Lower leg skin (tissue), 3 donors: Measurements from ENCODE around the gene SP8.

Source experiments
- POLR2A ChIP-seq, 2 donors: fragments of 450-650 bp; IDR thresholded peaks; one replicate each; pipeline ENCODE4 v1.6.1; 2016 to 2017; ENCODE audit warnings: antibody characterized with exemption in 2 of 2, mild to moderate bottlenecking in 1 of 2, moderate library complexity in 1 of 2
- TF ChIP-seq, protein P1 (sequence below), 3 donors: fragments of 450-650 bp; IDR thresholded peaks; one replicate each; pipeline ENCODE4 v1.5.1; 2016; ENCODE audit warnings: antibody characterized with exemption in 3 of 3, mild to moderate bottlenecking in 3 of 3, moderate library complexity in 2 of 3

DNA sequence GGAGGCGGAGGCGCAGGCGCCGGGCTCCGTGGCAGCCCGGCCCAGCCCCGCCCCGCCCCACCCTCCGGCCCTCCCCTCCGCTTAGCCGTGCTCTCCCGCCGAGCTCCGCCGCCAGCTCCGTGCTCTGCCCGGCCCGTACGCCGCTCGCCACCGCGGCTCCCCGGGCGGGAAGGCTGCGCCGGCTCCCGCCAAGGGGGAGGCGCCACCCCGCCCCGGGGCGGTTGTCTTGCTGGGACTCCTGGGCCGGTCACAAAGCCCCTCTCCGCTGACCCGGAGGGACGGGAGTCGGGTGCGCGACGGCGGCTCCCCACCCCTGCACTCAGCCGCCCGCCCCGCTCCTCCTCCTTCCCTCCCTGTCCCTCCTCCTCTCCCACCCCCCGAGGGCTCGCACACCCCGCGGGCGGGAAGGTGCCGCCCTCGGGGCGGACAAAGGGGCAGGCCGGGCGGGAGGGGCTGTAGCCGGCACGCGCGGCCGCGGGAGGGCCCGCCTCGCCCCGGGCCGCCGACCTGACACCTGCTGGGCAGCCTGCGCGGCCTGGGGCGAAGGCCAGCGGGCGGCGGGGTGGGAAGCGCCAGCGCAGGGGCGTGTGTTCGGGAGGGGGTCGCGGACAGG is 11.5 kb upstream of the SP8 start:
- TF ChIP-seq, protein P1, sequence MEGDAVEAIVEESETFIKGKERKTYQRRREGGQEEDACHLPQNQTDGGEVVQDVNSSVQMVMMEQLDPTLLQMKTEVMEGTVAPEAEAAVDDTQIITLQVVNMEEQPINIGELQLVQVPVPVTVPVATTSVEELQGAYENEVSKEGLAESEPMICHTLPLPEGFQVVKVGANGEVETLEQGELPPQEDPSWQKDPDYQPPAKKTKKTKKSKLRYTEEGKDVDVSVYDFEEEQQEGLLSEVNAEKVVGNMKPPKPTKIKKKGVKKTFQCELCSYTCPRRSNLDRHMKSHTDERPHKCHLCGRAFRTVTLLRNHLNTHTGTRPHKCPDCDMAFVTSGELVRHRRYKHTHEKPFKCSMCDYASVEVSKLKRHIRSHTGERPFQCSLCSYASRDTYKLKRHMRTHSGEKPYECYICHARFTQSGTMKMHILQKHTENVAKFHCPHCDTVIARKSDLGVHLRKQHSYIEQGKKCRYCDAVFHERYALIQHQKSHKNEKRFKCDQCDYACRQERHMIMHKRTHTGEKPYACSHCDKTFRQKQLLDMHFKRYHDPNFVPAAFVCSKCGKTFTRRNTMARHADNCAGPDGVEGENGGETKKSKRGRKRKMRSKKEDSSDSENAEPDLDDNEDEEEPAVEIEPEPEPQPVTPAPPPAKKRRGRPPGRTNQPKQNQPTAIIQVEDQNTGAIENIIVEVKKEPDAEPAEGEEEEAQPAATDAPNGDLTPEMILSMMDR (IDR thresholded peaks at IDR 0.05), result no peak
- TF ChIP-seq POLR2A (IDR thresholded peaks at IDR 0.05), result no peak
